Stimulated activated CD4-positive, alpha-beta T cell treated with anti-CD3 and anti-CD28 coated beads, Interleukin-12 subunit alpha, Interleukin-12 subunit beta, amount 100 ng/mL, for 4 hours (primary cell): ENCODE data around the gene EFNA5.

Experiments
- DNase-seq: peaks from one replicate; pipeline ENCODE4 v3.0.0-alpha.2; 2020

EFNA5 gene

DNA sequence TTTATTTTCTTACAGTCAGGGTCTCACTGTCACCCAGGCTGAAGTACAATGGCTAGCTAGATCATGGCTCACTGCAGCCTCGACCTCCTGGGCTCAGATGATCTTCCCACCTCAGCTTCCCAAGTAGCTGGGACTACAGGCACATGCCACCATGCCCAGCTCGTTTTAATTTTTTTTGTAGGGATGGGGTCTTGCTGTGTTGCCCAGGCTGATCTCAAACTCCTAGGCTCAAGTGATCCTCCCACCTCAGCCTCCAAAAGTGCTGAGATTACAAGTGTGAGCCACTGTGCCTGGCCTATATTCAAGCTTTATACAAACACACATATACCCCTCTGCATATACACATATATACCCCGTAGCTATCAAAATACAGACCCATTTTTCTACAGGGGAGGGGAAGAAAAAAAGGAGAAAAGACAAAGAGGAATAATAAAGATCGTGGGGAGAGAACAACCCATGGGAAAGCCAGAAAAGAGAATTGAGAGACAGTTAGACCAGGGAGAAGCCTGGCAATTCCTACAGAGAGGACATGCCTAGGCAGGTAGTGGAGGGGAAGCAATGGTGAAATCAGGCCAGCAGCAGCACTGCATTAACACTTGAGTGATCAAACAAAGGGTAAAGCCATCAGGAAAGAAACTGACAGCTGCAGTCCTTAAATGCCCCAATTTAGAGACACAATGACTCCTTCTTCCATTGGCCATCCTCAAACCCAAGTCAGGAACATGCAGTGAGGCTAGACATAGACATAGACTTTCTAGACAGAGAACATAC lies 102.7 kb downstream of the EFNA5 start:
- DNase-seq = no peak

GRCh38 chr5:107566986-107567385 lies 103.8 kb downstream of the EFNA5 start:
- no peak for DNase-seq

- DNase-seq = no peak
These were observed 104.7 kb downstream of the EFNA5 start for GRCh38 chr5:107565791-107566767.

DNA sequence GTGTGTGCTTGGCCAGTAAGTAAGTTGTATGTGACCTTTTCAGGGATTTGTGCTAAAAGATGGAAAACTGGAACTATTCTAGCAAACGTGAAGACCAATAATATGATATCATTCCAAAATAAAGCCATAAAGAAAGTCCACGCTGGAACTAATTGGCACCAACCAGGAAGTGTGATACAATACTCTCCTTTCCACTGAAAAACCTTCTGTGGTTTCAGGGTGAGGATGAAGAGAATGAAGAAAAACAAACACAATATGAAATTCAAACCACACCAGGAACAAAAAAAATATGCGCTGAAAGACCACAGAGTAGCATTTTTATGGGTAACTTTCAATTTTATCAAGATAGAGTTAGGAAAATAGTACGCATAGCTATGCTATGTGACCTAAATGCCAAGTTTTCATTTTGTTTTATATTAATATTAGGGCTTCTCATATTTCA lies 105.8 kb downstream of the EFNA5 start:
- DNase-seq = no peak

DNA sequence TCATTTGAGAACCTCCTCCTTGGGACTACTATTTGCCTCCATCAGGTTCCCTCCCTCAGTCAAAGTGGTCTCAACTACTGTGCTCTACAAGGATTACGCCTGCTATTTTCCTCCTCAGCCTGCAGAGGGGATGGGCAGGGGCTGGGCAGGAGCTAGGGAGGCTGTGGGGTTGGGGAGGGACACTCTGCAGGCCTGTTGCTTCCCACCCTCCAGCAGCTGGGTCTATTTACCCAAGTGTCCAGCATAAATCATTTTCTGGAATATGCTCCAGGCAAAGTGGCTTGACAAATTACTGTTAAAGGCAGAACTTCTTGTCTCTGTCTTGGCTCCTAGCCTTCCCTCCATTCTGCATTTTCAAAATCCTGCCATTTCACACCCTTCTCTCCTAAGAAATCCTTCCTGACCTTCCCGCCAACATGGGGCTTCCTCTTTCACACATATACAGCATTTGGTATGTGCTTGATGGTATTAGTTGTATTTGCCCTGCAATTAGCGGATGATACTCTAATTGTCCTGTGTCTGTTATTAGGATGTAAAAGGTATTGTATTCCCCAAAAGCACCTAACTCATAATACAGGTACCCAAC lies 106.7 kb downstream of the EFNA5 start:
- no peak for DNase-seq

DNA sequence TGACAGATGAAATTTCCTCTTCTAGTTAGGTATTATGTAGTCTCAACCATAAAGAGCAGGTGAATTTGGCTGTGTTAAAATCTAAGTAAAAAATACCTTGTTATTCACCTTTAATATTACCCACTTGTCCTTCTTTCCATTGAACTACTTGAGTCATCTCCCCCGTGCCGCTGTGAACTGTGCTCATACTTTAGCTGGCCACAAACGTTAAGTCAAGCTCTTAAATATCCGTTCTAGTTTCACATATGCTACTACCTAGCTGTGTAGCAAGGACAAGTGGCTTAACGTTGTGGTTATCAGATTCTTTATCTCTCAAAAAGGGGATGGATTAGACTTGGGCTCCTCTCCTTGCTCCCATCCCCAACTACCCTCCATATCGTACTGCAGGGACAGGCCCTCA lies 110.4 kb downstream of the EFNA5 start:
- DNase-seq = no peak

DNA sequence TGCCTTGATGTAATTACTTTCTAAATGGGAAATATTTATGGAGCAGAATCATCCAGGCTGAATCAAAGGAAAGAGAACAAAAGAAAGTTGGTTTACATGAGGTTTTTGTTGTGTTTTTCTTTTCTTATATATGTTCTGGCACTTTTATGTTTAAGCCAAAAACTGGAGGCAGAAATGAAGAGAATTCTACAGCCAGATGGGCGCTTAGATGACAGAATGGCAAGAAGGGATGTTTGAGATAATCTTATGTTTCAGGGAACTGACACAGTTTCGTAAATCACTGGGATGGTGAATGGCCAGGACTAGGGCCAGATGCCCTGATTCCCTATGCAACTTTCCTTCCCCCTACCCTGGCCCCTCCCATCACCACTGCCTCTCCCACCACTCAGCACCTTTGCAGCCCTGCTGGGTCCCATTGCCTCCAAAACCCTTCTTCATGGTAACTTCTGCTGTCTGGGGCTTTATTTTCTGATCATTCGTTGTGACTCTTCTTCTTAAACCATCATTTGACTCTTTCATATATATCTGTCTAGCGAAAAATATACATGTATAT lies 111.8 kb downstream of the EFNA5 start:
- DNase-seq = no peak

DNA sequence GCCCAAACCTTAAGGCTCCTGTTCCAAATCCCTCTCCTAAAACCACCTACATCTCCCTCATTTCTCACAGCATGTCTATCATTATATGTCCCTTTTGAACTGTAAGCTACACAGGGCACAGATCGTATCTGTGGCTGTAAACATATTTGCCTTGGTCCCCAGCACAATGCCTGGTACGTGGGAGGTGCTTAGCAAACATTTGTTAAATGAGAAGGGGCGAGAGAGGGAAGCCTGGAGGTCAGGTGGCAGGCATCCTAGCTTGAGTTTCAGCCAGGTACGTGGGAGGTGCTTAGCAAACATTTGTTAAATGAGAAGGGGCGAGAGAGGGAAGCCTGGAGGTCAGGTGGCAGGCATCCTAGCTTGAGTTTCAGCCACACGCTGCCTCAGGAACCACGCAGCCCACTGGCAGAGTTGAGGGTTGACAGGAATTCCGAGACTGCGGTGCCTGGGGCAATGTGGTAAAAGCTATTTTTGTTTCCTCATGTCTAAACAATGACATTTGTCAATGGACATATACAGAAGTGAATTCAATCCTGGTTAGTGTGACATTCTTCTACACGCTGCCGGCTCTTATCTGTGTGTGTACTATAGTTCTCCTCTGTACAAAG lies 113.6 kb downstream of the EFNA5 start:
- DNase-seq = no peak

DNA sequence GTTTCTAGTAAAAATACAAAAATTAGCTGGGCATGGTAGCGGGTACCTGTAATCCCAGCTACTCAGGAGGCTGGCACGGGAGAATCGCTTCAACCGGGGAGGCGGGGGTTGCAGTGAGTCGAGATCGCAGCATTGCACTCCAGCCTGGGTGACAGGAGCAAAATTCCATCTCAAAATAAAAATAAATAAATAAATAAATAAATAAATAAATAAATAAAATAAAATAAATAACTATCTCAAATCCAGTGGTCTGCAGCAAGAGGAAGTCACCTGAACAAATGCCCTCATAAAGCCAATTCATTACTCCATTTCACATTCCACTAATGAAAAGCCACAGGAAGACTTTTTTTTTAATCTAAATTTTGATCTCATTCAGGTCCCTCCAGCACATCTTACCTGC lies 114.2 kb downstream of the EFNA5 start:
- DNase-seq = no peak

DNA sequence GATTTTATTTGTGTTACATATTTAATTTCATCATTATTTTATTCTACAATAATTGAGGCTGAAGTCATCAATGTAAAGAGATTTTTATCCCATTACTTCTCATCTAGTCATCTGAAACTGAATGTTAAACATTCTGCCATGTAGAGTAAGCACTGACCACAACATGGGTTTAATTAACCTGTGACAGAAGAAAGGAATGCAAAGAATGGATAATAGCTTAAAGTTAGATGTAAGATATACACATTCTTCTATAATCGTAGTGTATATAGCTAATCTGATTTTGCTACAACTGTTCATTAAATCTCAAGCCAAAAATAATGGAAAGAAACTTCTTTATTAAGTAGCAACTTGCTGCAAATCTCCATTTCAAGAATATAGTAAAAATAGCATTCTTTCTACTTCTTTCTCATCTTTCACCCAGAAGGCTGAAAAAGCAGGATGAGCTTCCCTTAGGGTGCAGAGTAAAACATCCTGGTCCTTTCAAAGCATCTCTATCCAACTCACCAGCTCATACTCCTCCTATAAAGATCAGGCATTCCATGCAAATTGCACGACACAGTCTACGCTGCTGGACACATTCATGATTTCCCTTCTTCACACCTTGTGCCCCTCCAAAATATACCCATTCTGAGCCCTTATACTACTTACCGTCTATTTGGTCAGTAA lies 115.2 kb downstream of the EFNA5 start:
- DNase-seq = no peak

GRCh38 chr5:107554776-107555424 lies 115.8 kb downstream of the EFNA5 start:
- DNase-seq = no peak

- DNase-seq = no peak
These were observed 117.6 kb downstream of the EFNA5 start for GRCh38 chr5:107553117-107553555.

- DNase-seq = no peak
These were observed 119.6 kb downstream of the EFNA5 start for GRCh38 chr5:107551088-107551487.

DNA sequence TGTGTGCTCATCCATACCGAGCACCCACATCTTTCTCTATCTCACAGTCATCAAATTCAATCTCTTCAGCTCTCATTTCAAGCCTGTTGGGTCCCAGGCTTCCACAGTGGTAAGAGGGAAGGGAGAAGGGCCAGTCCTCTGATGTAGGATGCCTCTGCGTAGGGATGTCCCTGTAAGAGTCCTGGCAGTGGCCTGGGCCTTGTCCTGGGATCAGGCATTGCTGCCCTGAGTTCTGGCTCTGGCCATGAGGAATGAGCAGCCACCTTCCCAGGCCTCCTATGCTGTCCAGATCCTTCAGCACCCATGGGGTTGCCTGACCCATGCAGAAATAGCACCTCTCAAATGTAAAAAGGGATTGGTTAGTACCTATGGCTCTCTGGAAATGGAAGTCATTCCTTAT lies 121.2 kb downstream of the EFNA5 start:
- no peak for DNase-seq

- DNase-seq = no peak
These were observed 122.3 kb downstream of the EFNA5 start for GRCh38 chr5:107548477-107548876.

GRCh38 chr5:107546719-107547118 lies 124.0 kb downstream of the EFNA5 start:
- no peak for DNase-seq

DNA sequence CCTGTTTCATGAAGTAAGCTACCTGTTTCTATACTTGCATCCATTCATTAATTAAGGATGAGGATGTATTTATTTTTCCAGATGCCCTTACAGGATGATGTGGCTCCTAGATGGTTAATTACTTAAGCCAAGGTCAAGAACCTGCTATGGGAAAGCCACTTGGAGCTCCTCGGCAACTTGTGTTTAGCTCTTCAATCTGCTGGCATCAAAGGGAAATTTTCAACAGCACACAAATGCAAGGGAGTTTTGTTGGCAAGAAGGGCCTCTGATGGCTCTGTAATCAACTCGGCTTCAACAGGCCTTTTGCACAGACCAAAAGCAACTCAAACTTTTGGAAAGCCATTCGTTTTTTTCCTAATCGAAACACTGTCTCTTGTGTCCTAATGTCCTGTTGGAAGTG lies 125.3 kb downstream of the EFNA5 start:
- DNase-seq = no peak

GRCh38 chr5:107544967-107545366 lies 125.8 kb downstream of the EFNA5 start:
- DNase-seq = no peak

- DNase-seq = no peak
These were observed 126.3 kb downstream of the EFNA5 start for GRCh38 chr5:107544476-107544875.

DNA sequence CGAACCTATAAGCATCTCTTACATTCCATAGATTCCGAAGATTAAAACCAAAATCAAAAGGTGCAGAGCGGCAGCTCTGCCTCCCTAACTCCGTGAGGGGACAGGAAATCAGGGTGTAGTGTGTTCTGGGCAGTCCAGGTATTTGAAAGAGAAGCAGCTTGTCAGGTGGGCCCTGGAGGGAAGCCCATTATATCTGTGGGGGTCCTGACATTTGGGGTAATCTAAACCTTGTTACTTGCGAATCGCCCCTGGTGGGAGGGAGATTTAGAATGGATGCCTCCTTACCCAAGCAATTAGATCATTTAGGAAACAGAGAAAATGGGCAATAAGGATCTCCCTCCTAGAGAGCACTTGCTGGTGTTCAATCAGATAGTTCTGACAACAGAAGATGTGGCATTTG lies 126.9 kb downstream of the EFNA5 start:
- DNase-seq = no peak

GRCh38 chr5:107542831-107543231 lies 127.9 kb downstream of the EFNA5 start:
- DNase-seq = no peak

GRCh38 chr5:107542428-107542827 lies 128.3 kb downstream of the EFNA5 start:
- no peak for DNase-seq
